HG03060 (cell line): ENCODE measurements around the gene NGDN.

Experiments used
- ATAC-seq: cut with Tn5 transposase; IDR thresholded peaks from one replicate; pipeline ENCODE4 v1.9.1; 2021; ENCODE audit warnings: low read depth, moderate number of reproducible peaks; ENCODE audit not compliant: unreplicated experiment

The NGDN gene

DNA sequence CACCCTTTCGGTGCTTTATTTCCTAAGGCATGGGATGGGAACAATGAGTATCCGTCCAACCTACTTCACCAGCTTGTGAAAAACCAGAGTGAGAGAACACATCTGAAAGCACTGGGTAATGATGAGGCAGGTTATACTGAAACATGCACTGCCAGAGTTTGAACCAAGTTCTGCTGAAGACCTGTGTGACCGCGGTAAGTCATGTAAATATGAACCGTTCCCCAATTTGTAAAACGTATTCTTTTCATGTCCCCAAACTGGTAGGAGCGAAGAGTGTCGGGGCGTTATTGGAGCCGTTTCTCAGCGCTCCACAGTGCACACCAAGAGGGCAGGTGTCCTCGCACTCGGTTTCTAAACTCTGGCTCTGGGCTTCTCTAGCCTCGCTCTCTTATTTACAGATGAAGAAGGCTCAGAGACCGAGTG lies 788 bp upstream of the NGDN start:
- no peak for ATAC-seq

DNA sequence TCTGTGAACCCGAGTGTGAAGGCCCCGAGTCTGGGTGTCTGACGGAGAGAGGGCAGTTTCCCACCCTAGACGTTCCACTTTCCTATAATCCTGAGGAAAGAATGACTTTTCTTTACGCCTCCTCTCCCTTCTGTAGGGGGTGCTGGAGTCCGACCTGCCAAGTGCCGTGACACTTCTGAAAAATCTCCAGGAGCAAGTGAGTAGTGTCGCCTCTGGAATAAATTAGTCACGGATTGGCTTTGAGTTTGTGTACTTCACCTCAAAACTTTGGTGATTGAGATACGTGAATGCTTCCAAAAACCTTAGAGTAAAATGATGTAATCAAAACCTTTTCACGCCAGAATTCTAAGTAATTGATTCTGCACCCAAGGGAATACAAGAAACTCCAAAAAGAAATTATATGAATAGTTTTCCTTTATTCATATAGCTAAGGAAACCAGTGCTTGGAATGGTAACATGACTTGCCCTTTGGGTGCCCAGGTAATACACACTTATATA lies 452 bp downstream of the NGDN start:
- peak; percentile 2 for ATAC-seq

- no peak for ATAC-seq
These were observed 1.4 kb downstream of the NGDN start for GRCh38 chr14:23470947-23471346.

DNA sequence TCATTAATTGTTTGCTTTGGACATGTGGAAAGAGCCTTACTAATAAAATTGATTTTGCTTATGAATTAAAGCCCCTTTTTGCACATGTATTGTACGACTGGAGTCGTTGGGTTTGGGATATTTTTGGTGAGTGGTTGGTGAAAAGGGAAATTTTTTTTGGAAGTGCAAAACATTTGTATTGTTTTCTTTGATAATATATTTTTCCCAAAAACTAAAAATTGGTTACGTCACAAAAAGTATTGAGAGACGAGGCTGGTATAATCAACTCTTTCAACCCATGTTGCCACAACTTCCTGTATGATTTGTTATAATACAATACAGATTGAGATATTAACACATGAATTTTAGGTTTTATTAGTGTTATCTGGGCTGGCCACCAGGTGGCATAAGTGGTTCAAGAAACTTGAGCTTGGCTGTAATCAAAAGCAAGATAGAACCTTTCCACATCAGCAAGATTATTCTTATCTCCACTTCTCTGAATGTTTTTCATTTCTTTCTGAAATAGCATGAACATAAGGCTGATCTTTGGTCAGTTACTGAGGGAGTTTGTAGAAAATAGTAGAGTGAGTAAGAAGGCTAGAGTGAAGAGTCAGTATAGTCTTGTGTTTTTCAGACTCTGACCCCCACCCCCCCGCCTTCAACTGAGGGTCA lies 8.7 kb downstream of the NGDN start:
- no peak for ATAC-seq

- no peak for ATAC-seq
These were observed 12.0 kb downstream of the NGDN start for GRCh38 chr14:23481362-23481970.

DNA sequence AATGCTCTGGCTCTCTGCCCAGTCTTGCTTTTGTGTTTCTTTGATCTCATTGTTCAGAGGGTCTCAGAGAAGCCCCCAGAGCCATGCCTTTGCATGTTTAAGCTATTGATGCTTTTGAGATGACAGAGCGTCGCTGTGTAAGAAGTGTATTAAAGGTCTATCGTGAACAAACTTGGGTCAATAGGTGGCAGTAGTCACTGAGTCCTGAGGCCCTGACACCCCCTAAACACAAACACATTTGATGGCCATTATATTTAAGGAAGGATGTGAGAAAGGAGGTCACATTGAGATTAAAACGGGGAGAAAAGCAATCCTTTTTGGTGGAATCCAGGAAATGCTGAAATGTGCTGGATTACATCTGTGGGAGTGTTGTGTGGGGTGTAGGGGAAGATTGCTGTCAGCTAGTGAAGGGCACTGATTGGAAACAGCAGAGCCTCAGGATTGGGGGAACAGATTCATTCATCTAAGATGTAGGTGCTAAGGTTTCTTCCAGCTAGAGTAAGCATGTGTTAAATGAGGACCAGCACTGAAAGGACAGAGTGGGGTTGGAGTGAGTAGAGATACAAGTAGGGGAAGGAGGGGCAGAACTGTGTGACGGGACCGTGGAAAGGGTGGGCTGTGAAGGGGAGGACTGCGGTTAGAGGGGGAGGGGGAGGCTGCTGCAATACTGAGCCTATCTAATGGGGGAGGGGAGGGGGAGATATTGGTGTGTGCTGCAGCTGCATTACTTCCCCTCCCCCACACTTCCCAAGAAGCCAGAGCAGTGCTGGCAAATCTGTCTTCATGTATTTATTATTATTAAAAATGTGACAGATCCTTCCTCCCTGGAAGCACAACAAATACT lies 12.7 kb downstream of the NGDN start:
- no peak for ATAC-seq

DNA sequence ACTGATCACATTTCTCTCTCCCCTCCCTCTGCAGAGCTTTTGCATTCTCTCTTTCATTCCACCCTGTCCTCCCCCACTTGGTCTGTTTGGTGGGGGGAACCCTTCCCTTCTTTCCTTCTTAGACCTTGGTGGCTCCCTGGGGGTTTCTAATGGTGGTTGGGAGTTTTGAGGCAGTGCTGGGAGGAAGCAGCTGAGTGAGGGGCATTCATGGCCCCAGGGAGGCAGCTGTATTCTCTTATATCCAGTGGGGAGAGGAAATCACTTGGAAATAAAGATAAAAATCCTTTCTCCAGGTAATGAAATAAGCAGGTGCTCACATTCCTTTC lies 13.3 kb downstream of the NGDN start:
- ATAC-seq: no peak

DNA sequence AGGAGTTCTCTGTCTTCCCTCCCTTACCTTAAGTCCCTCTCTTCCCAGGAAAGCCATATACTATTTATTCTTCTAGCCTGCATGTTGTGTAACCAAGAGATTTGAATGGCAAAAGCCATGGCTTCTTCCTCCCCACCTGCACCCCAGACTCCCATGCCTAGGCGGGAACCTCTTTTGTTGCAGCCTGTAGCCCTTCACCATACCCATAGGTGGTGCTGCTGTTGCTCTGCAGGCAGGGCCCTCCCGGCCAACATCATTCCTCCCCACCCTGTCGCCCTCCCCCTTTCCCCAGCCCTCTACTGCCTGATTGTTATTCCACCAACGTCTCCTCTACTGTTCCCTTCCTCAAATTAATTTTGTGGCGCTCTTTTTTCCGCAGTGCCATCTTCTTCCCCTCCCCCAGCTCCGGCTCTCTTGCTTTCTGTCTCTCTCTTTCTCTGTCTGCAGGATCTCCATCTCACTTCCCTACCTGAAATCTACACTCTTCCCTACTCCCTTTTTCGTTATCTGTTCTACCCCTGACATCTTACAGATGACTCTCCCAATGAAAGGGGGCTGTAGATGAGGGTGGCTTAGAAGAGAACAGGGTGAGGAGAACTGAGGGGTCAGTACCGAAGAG lies 13.8 kb downstream of the NGDN start:
- ATAC-seq: no peak

DNA sequence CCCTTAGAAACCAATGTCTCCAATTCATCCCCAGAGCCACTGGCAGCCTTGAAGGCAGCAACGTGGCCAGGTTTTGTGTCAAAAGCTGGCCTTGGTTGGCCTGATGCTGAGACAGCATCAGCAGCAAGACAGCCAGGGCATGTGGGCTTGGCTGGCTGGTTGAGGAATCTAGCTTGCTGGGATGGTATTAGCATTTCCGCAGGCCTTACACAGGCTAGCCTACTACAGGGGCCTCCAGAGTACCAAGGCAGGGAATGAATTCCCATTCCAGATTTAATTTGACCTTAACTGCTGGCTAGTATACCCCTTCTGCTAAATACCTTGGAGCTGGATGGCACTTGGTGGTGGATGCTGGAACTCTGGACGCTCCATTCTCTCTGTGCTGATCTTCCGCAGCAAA lies 15.8 kb downstream of the NGDN start:
- no peak for ATAC-seq

- ATAC-seq: no peak
These were observed 16.5 kb downstream of the NGDN start for GRCh38 chr14:23486036-23486435.

DNA sequence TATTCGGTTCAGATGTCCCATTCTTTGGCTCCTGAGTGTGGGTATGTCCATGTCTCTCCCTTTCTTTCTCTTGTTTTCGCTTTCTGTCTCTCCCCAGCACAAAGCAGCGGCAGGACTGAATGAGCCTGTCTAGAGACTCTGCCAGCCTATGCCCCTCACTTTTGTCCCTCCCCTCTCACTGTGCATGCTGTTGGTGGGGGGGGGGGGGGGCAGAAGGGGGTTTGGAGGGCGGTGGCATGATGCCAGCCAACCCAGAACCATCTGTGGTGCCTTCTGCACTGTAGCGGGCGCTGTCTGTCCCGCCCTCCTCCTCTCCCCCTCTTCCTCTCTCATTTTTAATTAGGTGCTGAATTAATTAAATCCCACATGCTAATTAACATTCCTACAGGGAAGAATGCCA lies 17.7 kb downstream of the NGDN start:
- ATAC-seq: no peak

- no peak for ATAC-seq
These were observed 23.2 kb downstream of the NGDN start for GRCh38 chr14:23492618-23493272.

DNA sequence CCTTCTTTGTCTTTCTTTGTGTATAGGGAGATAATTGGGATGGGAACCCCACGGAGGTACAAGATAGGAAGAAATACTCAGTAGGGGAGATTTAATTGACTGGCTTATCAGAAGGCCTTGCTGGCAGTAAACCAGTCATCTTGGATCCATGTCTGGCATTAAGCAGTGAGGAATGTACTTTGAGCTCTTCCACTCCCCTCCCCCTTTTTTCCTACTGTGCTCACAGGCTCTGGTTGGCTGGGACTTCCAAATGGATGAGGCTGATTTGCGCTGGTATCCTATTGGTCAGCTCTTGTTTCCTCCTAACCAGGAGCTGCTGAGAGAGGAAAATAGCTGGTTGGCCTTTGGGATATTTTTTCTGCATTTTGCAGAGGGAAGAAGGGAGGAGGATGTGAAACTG lies 24.7 kb downstream of the NGDN start:
- ATAC-seq: no peak

DNA sequence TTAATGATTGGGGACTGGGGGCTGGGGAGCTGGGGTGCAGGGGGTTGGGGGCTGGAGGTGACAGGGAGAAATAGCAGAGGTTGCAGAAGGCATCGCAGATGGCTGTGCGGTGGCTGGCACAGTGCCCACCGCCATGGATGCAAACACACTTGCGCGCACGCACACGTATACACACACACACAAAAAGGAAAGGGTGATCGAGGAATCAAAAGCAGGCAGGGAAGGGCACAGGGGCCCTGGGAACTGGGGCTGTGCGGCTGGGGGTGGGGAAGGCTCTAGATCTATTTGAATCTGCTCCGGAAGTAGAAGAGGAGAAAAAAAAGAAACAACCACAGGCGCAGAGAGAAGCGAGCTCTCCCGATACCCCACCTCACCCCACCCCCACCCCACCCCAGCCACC lies 42.7 kb downstream of the NGDN start:
- no peak for ATAC-seq

DNA sequence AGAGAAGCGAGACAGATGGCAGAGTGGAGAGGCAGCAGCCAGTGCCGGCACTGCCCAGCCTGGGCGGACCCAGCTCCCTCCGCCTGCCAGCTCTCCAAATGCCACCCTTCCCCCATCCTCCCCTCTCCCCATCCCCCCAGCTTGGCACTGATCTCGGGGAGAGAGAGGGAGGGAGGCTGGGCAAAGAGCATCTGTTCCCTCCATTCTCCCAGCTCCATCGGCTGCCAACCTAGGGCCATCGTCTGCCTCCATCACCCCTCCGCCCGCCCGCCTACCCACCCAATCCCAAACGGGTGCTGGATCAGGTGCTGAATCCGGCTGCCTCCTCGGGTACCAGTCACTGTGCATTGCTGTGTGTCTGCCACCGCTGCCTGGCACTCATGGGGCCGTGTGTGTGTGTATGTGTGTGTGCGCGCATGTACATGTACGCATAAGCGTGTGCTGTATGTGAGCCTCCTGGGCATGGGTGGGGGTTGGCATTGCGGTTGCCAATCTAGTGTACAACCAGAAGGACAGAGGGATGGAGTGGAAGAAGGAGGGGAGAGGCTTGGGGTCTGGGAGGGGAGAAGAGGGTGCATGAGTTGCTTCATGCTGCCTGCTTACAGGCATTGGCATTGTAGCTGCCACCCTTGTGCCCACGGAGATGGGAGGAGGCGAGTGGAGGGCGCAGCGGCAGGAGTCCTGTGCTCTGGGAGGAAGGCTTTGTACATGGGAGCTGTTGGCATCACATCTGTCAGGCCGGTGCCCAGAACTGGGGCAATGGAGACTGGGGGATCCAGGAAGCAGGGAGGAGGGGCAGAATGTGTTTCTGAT lies 43.7 kb downstream of the NGDN start:
- no peak for ATAC-seq

- no peak for ATAC-seq
These were observed 44.5 kb downstream of the NGDN start for GRCh38 chr14:23513818-23514643.

DNA sequence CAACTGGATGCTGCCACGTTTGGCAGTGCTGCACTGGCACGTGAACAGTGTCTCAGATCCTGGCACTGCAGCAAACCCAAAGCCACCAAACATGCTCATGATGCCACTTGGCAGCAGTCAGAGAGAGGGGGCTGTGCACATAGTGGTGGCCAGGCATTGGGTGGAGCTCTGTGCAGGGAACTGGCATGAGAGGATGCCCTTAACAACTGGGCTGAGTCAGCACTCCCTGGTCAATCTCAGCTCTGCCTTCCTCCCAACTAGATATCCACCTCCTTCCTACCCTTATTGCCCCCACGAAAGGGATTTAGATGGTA lies 45.1 kb downstream of the NGDN start:
- ATAC-seq: no peak

DNA sequence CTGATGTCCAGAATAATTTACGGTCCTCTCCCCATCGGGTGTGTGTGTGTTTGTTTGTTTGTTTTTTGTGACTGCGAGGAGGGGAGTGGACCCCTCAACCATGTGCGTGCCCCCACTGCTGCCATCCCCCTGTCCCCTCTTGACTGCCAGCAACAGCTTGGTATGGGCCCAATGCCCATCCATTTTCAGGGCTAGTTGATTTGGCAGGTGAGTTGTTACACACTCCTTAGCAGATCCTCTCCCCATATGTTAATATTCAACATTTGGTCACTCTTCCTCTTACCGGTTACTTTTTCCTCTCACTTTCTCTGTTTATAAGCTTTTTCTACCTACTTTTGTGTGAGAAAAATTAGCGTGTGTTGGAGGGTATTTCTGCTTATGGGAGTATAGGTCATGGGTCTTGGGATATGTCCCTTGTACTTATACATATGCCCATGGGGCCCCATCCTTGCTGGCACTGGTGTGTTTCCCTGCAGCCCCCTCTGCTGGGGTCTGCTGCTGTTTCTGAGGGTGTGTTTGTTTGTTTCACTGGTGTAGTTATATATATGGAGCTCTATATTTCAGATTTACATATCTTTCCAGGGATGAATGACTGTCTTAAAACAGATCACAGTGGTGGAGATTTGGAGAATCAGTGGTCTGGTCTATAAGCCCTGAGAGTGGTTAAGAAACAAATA lies 48.3 kb downstream of the NGDN start:
- ATAC-seq: no peak

- no peak for ATAC-seq
These were observed 49.2 kb downstream of the NGDN start for GRCh38 chr14:23518709-23519108.
